Activated naive CD8-positive, alpha-beta T cell treated with anti-CD3 and anti-CD28 coated beads, Interleukin-2, amount 50 U/mL, for 16 hours (primary cell): ENCODE results near the gene OR2L5.

Source experiments
- DNase-seq: peaks from one replicate; pipeline ENCODE4 v3.0.0-alpha.2; 2020; ENCODE audit warnings: low read depth, low spot score

OR2L5 gene

GRCh38 chr1:248013229-248013710 is at the start of gene OR2L5:
Gene OR2L5 (plus strand): TSS chr1:248013660. CDS start chr1:248021948, 8,288 bp downstream.
- DNase-seq, result no peak

DNA sequence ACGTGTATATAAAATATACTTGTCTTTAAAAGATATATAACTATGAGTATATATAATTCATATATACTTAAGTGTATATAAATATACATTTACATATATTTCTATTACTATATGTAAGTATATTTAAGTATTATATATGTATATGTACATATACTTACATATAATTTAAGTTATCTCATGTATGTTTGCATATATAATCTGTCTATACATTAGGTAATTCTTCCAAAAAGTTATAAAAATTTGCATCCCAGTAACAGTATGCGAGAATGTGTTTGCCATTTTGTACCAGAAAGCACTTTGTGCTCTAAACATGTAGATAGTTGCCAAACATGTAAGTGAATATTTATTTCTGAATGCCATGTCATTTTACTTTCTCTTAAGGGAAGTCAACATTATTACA is 48.5 kb upstream of the OR2L5 start, which contains the start of gene OR2AK2:
TSS of gene OR2AK2 (plus strand) at position 301 of the 400 bp plus-strand sequence. CDS start 144 bp downstream, outside the sequence.
- no peak for DNase-seq

GRCh38 chr1:247966532-247967204 is 46.8 kb upstream of the OR2L5 start:
- DNase-seq, result no peak

GRCh38 chr1:247992986-247993385 is 20.5 kb upstream of the OR2L5 start:
- no peak for DNase-seq

DNA sequence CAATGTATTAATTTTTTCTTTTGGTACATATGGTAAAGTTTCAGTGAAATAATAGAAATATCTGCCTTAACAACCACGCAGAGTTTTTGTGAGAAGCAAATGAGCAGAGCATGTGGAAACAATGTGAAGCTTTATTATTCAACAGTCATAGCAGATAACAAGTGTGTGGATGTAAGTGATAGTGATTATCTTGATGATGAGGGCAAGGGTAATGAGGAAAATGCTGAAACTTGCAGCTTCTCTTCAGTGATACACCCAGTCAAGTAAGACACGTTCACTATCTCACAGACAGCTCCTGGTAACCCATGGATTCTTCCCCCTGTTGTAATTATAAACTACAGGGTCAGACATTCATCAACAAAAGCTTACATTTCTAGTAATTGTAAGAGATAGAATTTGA is 14.6 kb upstream of the OR2L5 start:
- no peak for DNase-seq

DNA sequence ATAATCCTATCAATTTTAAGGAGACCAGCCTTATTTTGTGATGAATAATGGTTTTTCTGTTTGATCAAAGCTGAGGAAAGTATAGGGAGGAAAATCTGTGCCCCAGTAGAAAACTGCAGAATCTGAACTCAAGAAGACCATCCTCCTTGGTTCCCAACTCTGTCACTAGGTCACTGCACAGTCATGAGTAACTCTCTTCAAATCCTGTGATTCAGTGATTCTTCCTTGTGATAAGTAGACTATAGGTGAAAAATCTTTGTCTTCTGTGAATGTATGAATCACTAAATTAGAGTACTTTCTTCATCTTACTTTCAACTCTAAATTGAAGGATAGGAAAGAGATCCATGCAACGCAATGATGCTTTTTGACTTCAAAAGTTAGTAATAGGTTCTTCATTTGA is 13.3 kb upstream of the OR2L5 start:
- DNase-seq, result no peak

- DNase-seq, result no peak
Measured at GRCh38 chr1:248007778-248008177, 5.7 kb upstream of the OR2L5 start.

DNA sequence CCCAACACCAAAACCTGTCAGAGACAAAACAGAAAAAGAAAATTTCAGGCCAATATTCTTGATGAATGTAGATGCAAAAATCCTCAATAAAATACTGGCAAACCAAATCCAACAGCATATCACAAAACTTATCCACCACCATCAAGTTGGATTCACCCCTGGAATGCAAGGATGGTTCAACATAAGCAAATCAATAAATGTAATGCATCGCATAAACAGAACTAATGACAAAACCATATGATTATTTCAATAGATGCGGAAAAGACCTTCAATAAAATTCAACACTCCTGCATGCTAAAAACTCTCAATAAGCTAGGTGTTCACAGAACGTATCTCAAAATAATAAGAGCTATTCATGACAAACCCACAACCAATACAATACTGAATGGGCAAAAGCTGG is 3.8 kb upstream of the OR2L5 start:
- DNase-seq, result no peak

GRCh38 chr1:248015803-248016202 is 2.3 kb downstream of the OR2L5 start:
- no peak for DNase-seq

DNA sequence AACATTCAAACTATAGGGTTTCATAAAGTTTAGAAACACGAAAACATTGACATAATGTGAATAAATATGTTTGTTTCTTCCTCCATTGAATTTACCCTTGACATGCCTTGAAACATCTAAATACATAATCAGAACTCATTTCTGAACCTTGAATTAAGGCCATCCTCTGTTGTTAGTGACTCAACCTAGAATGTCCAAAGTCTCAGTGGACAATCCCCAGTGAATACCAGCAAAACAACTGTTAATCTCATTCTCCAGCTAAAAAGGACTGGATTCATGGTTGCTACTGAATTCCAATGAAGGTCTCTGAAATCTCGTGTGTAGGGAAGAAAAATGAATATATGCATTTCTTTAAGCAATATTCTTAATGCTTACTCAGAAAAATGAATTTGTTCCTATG is 16.3 kb downstream of the OR2L5 start, which contains the start of gene OR2L2:
TSS of gene OR2L2 (plus strand) at position 301 of the 400 bp plus-strand sequence. CDS start 8,198 bp downstream, outside the sequence.
- DNase-seq, result no peak

DNA sequence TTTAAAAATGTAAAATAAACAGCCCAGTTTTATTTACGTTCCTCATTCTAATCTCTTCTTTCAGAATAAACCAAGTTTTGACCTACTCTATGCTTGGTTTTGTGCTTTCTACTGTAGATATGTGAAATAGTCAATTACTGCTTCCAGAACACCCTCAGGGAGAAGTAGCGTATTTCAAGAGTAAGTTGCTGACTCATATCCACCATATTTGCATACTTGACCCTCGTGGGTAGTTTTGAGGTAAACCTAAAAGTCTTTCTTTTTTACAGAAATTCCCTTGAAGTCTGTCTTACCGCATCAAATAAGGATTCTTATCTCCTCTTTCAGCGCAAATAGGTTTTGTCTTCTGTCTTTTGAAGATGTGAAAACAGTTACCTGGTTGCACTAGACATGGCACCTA is 31.7 kb downstream of the OR2L5 start:
- DNase-seq, result no peak

GRCh38 chr1:248046536-248046935 is 33.1 kb downstream of the OR2L5 start, which contains the start of gene OR2L3:
Gene OR2L3 (plus strand): TSS chr1:248046836. CDS start chr1:248060682, 13,846 bp downstream.
- no peak for DNase-seq

GRCh38 chr1:248047008-248047407 is 33.5 kb downstream of the OR2L5 start:
- no peak for DNase-seq

DNA sequence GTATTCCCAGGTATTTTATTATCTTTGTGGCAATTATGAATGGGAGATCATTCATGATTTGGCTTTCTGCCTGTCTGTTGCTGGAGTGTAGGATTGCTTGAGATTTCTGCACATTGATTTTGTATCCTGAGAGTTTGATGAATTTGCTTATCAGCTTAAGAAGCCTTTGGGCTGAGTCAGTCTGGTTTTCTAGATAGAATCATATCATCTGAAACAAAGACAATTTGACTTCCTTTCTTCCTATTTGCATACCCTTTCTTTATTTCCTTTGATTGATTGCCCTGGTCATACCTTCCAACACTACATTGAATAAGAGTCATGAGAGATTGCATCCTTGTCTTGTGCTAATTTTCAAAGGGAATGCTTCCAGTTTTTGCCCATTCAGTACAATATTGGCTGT is 41.2 kb downstream of the OR2L5 start:
- DNase-seq, result no peak

DNA sequence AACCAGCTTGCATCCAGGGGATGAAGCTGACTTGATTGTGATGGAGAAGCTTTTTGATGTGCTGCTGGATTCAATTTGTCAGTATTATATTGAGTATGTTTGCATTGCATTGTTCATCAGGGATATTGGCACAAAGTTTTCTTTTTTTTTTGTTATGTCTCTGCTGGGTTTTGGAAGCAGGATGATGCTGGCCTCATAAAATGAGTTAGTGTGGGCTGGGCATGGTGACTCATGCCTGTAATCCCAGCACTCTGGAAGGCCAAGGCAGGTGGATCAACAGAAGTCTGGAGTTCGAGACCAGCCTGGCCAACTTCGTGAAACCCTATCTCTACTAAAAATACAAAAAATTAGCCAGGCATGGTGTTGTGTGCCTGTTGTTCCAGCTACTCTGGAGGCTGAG is 41.8 kb downstream of the OR2L5 start:
- no peak for DNase-seq

DNA sequence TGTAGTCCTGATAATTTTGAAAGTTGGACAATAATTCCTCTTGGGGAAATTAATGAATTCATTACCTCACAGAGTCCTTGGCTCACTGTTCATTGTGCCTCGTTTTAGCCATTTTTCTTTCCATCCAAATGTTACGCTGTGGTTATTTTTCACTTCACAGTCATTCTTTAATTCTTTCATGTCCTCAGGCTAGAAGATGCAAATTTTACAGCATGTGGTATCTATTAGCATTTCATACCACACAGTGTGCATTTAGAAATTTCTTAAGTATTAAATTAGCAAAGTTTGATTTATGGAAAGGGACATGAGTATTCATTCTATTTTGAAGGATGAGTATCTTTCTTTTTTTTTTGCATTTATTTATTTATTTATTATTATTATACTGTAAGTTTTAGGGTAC is 51.6 kb downstream of the OR2L5 start:
- DNase-seq, result no peak

DNA sequence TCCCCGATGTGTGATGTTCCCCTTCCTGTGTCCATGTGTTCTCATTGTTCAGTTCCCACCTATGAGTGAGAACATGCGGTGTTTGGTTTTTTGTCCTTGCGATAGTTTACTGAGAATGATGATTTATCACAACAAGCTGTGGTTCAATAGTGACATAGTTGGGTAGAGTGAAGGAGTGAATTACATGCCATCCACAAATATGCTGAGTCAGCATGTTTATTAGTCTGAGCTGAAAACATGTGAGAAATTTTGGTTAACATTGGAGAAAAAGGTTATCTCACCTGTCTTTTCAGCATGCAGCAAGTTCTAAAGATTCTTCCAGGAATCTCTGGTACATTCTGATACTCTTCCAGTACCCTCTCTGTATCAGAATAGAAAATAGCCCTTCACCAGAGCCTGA is 52.1 kb downstream of the OR2L5 start:
- DNase-seq, result no peak
